MM.1S (cell line): ENCODE data around the gene NAA25.

Experiments used
- CTCF ChIP-seq: fragments of 300-600 bp; sonication (generic); IDR thresholded peaks from 2 replicates; pipeline ENCODE4 v1.5.1; 2016; ENCODE audit warnings: antibody characterized with exemption, low read length, mixed read lengths
- EZH2 ChIP-seq: fragments of 300-600 bp; sonication (generic); optimal IDR thresholded peaks from 2 replicates; pipeline ENCODE3; 2017; ENCODE audit warnings: low read depth, mild to moderate bottlenecking, antibody characterized with exemption, low read length, mixed read lengths

DNA sequence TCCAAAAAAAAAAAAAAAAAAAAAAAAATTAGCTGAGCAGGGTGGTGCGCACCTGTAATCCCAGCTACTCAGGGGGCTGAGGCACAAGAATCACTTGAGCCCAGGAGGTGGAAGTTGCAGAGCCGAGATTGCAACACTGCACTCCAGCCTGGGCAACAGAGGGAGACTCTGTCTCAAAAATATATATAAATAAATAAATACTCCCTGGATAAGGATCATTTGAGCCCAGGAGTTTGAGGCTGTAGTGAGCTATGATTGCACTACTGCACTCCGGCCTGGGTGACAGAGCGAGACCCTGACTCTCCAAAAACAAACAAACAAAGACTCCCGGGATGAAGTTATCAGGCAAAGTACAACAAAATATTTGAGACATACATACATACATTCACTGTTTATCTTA lies 3.3 kb upstream of the NAA25 start:
- no peak for TF ChIP-seq EZH2
- TF ChIP-seq CTCF, result no peak
